Cortex of kidney (tissue), 1 donor: Measurements from ENCODE around the gene BTBD9.

Source experiments
- DNase-seq: peaks from one replicate; lab custom pipeline; 2025; lab: John Stamatoyannopoulos, UW

BTBD9 gene

GRCh38 chr6:38639498-38640215, at the start of gene BTBD9:
TSS of gene BTBD9 (minus strand) at chr6:38639929.
- no peak for DNase-seq

GRCh38 chr6:38688579-38689087, 48.9 kb upstream of the BTBD9 start:
- no peak for DNase-seq

DNA sequence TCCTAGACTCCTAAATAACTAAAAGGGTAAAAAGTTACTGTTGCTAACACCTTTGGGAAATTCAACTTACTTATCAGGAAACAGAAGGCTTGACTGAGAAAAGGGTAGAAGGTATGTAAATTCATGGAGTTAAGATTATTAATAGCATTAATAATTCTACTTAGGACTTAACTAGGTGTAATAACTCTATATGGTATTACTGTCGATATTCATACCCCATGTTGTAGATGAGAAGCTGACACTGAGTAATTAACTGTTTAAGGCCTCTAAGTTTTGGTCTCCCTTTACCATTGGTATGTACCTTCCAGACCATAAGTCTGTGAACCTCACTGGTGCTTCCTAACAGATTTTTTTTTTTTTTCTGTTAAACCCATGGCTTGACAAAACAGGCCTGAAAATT, 47.8 kb upstream of the BTBD9 start:
- no peak for DNase-seq

DNA sequence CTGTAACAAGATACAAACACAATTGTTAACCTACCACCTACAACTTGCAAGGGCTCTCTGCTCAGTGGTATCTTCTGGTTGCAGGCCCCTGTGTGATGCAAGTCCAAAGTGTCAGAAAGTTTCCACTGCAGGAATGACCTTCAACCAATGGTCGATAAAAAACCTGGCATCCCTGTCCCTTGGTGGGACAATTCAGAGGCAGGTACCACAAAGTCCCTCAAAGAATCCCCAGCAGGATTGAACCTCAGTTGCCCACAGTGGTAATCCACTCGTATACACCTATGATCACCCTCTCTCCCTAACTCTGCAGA, 47.3 kb upstream of the BTBD9 start:
- no peak for DNase-seq

GRCh38 chr6:38686270-38687042, 46.7 kb upstream of the BTBD9 start:
- no peak for DNase-seq

DNA sequence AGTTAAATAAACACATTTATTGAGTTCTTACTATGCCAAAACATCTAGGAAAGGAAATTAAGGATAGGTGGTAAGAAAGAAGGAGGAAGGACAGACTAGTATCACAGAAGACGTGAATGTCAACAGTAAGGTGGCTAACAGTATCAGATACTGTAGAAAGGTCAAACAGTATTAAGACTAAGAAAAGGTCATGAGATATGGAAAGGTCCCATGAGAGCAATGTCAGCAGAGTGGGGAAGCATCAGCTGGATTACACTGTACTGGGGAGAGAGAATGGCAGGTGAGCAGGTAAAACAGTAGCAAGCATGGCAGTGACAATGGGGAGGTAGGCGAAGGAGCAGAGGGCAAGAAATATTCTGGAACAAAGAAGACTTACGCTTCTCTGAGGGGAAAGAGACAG, 45.2 kb upstream of the BTBD9 start:
- no peak for DNase-seq

GRCh38 chr6:38684237-38684636, 44.5 kb upstream of the BTBD9 start:
- DNase-seq, result no peak

DNA sequence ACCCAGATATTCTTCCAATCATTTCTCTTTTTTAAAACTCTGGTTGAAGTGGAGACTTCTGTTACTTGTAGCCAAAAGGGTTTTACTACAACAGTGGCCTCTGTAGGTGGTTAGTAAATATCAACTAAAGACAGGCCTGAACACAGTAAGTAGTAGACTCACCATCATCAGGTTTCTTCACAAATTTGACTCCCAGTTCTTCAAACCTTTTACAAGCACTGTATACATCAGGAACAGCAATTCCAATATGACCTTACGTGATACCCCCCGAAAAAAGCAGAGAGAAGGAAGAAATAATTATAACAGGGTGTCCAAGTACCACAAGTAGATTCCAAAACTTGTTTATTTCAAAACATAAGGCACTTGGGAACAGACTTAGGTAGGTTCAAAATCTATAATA, 42.1 kb upstream of the BTBD9 start:
- no peak for DNase-seq

- no peak for DNase-seq
Measured at GRCh38 chr6:38679668-38680067, 39.9 kb upstream of the BTBD9 start.

DNA sequence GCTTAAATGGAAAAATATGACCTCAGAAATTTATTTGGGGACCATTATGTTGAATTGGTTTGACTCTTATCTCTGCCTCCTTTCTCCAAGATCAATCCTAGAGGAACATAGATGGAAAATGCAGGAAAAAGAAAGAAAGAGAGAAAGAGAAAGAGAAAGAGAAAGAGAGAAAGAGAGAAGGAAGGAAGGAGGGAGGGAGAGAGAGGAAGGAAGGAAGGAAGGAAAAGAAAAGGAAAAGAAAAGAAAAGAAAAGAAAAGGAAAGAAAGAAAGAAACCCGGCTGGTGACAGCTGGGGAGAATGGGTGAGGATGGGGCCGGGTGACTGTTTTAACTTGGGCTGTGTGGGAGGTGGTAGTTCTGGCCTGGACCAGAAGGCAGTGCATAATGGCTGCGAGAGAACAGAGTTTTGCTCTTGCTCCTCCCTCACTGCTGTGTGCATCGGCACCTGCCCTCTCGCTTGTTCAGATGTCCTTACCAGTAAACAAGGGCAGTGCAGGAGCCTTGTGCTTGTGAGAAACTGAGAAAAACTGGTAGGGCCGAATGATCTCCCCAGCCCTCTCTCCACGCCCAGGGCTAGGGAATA, 38.5 kb upstream of the BTBD9 start:
- DNase-seq, result no peak

- no peak for DNase-seq
Measured at GRCh38 chr6:38676974-38677544, 37.3 kb upstream of the BTBD9 start.

DNA sequence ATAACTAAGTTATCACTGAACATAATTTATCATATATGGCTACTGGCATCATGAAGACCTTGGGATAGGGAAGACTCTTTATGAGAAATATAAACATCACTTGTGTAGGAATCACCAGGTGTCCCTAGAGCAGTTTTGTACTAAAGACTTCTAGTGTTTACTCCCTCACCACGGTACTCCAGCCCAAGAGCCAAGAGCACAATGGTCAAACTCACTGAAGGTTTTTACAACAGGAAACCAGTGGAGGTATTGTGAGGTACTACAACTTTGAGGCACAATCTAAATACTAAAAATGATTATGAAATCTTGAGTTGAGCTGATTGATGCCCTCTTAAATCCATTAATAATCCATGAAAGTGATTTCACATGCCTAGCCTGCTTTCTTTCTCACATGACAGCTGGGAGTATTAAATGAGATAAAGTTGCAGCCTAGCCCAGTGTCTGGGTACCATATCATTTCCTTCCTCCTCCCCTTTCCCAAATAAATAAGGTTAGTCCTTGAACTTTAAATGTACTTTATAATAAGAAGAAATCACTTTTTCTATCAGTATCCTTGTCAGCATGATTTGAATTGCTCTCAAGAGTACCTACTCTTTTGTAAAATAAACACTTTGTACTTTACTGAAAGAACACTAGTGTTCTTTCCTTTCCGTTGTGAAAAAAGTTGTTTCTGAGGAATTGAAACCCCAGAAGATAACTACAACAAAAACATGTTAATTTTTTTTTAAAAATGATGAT, 36.7 kb upstream of the BTBD9 start:
- DNase-seq, result no peak

GRCh38 chr6:38673397-38674165, 33.9 kb upstream of the BTBD9 start:
- DNase-seq, result no peak

DNA sequence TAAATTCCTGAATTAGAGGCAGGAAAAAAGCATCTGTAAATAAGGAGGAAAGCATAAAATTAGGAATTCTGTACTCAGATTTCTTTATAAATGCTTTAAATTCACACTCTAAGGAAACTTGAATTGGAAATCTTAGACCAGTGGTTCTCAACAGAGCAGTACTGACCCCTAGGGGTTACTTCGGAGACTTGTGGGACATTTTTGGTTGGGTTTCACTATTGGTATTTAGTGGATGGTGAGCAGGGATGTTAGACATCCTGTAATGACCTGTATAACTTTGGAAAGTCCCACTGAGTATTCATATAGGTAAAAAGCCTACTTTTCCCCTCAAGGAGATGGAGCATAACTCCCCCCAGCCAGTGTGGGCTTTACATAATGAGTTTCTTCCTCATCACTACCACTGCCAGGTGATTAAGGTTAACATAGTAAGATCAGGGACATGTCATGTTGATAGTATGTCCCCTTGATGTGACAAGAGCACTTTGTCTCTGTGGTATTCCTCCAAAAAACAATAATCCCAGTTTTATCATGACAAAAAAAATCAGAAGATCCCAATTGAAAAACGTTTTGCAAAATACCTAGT, 32.2 kb upstream of the BTBD9 start:
- no peak for DNase-seq

DNA sequence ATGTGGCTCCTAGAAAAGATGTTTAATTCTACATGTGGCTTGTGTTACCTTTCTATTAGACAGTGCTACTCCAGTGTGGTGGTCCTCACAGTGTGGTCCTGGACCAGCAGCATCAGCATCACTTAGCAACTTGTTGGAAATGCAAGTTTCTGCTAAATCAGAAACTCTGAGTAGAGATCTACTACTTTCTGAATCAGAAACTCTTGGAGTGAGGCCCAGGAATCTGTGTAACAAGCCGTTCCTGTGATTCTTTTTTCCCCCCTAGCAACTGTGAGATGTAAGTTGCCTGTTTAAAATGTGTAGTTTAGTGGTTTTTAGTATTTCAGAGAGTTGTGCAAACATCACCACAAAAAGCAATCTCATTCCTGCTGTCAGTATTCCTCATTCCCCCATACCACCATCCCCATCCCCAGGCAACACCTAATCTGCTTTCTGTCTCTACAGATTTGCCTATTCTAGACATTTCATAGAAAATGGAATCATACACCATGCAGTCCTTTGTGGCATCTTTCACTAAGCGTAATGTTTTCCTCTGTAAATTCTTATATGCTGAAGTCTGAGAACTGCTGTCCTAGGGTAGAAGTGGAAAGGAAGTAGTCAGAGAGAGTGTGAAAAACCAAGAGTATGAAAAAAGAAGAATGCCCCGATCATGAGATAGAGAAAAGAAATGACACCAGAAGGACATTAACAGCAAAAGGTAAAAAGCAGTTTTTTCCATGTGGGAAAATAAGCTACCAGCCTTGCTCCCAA, 18.9 kb upstream of the BTBD9 start:
- no peak for DNase-seq

DNA sequence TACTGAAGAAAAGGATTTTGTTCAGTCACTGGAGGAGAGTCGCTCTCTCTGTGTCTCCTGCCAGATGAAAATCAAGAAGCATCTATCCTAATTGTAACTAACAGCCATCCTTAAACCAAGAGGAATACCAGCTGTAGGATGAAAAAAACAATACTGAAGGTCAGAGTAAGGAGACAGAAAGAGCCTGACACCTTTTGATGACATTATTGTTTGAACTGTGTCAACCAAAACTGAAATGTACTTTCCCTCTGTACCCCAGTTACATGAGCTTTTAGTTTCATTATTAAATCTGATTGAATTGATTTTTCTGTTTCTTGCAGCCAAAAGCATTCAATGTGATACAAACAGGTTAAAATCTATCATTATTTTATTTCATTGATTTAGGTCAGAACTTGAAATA, 17.2 kb upstream of the BTBD9 start:
- DNase-seq, result no peak

DNA sequence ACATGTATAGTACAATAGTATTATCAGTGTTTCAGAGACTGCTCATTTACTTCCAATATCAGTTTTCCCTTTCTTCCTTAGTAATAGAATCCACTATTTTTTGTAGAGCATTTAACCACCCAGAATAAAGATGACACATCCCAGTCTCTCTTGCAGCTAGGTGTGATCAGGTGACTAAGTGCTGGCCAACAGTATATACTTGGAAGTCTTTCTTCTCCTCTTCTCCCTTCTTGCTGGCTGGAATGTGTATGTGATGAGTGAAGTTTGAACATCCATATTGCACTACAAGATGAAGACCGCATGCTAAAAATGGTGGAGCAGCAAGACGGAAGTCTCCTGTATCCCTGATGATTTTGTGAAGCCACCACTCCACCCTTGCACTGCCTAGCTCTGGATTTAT, 14.5 kb upstream of the BTBD9 start:
- no peak for DNase-seq

DNA sequence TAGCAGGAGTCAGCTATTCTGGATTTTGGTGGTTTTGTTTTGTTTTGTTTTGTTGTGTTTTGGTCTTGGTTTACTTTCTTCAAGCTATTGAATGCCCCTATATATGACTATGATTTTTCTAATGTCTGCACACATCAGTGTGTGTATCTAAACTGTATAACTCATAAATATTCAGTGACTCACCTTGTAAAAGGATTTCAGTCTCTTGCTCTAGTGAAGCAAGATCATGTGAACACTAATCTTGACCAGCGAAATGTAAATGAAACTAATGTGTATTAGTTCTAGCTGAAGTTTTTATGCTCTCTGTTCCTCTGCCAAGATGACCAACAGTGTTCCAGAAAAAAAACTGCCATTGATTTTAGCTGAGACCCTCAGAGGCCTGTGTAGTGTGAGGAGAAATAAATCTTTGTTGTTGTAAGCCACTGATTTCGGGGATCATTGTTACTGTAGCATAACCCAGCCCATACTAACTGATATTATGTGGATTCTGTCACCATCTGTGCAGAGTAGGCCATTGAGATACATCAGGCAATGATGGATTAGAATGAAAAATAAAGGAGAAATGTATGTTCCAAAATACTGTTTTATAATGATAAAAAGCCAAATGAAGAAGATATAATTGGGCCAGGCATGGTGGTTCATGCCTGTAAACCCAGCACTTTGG, 11.5 kb upstream of the BTBD9 start:
- DNase-seq, result no peak

GRCh38 chr6:38650207-38650752, 10.6 kb upstream of the BTBD9 start:
- no peak for DNase-seq
